Measurements from ENCODE around the gene CBX6. TPM values are rescaled to one million over a fixed set of nuclear protein-coding genes. Genes with fewer than 3 reads are reported as not detected.

Gene CBX6
- total and polyA plus RNA-seq, 9 of the 15 experiments (the other 6 are each of a cell fraction or from before 2014, with no cell fraction given): 0.75 to 31.6 (median 8.0) TPM

- POLR2A ChIA-PET: no interaction called here
- CTCF ChIA-PET (ENCODE audit: low intra/inter-chr PET ratio): no interaction called here
- Histone ChIP-seq H3K27me3 (ENCODE audit: control insufficient read depth in 2 of 2, insufficient read depth in 2 of 2, low read length in 2 of 2) (no peaks in the 10 kb centered on the region), H3K9me3 (replicated peaks; ENCODE audit: control insufficient read depth, insufficient read depth, low read depth, low read length) (no peaks in the 10 kb centered on the region), H3K4me3 (no peak overlapping the region), H3K36me3 (ENCODE audit: control insufficient read depth, insufficient read depth, low read length) (no peaks in the 10 kb centered on the region), H3K9ac (ENCODE audit: insufficient read depth in 1 of 2, low read depth in 2 of 2, low read length in 2 of 2) (no peak overlapping the region), H3K27ac (ENCODE audit: extremely low read depth, low read depth, low read length) (no peak overlapping the region), H3K79me2 (ENCODE audit: control insufficient read depth, insufficient read depth, low read length) (no peaks in the 10 kb centered on the region), H2AFZ (ENCODE audit: low read depth, low read length) (no peak overlapping the region), H3K9me1 (ENCODE audit: control insufficient read depth, insufficient read depth, low read length) (no peaks in the 10 kb centered on the region), H3K4me2 (ENCODE audit: insufficient read depth, low read length) (no peak overlapping the region), H4K20me1 (replicated peaks; ENCODE audit: control insufficient read depth, insufficient read depth, low read length) (no peaks in the 10 kb centered on the region), H3K4me1 (replicated peaks in 1 of 2; ENCODE audit: control insufficient read depth in 2 of 2, insufficient read depth in 2 of 2, low read length in 2 of 2) (peaks cover 0 to 8% of the 10 kb centered on the region in 2 experiments; a peak in 2 of 5 replicates)
- no TSS peak for BruUV-seq (replicated peaks)
- intact Hi-C loops (cut with micrococcal nuclease): no loop called here
- FAIRE-seq (no peak), DNase-seq (ENCODE audit: extremely low read depth in 1 of 4, low spot score in 3 of 4) (no peak), ATAC-seq (no peak)
- in situ Hi-C loops (cut with MboI): no loop called here
- 47% methylated on average over 12 of the region's 16 CpGs for WGBS (ENCODE audit: insufficient coverage, low coverage, missing lambda C conversion rate)
- TF ChIP-seq CBX1 (IDR thresholded peaks at IDR 0.05; ENCODE audit: low read depth): no peak
- TF ChIP-seq, protein P1, sequence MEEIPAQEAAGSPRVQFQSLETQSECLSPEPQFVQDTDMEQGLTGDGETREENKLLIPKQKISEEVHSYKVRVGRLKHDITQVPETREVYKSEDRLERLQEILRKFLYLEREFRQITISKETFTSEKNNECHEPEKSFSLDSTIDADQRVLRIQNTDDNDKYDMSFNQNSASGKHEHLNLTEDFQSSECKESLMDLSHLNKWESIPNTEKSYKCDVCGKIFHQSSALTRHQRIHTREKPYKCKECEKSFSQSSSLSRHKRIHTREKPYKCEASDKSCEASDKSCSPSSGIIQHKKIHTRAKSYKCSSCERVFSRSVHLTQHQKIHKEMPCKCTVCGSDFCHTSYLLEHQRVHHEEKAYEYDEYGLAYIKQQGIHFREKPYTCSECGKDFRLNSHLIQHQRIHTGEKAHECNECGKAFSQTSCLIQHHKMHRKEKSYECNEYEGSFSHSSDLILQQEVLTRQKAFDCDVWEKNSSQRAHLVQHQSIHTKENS (CRISPR knock-in tag; IDR thresholded peaks at IDR 0.05): no peak
- TF ChIP-seq, protein P2, sequence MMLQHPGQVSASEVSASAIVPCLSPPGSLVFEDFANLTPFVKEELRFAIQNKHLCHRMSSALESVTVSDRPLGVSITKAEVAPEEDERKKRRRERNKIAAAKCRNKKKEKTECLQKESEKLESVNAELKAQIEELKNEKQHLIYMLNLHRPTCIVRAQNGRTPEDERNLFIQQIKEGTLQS (IDR thresholded peaks at IDR 0.05): peak; percentile 72
- TF ChIP-seq, protein P2 (CRISPR knock-in tag; conservative IDR thresholded peaks at IDR 0.05): no peak
- peak; percentile 53 for TF ChIP-seq JUN (IDR thresholded peaks at IDR 0.05; ENCODE audit: borderline replicate concordance, low read depth, low read length)
- TF ChIP-seq JUN (CRISPR knock-in tag; IDR thresholded peaks at IDR 0.05; ENCODE audit: borderline replicate concordance): no peak
- TF ChIP-seq ZNF324 (CRISPR knock-in tag; IDR thresholded peaks at IDR 0.05): no peak
- no peak for TF ChIP-seq ATF4 (CRISPR knock-in tag; IDR thresholded peaks at IDR 0.05)
- TF ChIP-seq CEBPG (CRISPR knock-in tag; IDR thresholded peaks at IDR 0.05): peak; percentile 20; the same call in 1 of the 2 replicates
- peak in 1 of 2 experiments; percentile 60; a peak in 1 of 4 replicates for TF ChIP-seq CEBPG (tag; conservative IDR thresholded peaks at IDR 0.05 in 1 of 2, IDR thresholded peaks at IDR 0.05 in 1 of 2)
- no peak for TF ChIP-seq SMARCC2 (IDR thresholded peaks at IDR 0.05; ENCODE audit: low read depth)
- TF ChIP-seq, protein P3, sequence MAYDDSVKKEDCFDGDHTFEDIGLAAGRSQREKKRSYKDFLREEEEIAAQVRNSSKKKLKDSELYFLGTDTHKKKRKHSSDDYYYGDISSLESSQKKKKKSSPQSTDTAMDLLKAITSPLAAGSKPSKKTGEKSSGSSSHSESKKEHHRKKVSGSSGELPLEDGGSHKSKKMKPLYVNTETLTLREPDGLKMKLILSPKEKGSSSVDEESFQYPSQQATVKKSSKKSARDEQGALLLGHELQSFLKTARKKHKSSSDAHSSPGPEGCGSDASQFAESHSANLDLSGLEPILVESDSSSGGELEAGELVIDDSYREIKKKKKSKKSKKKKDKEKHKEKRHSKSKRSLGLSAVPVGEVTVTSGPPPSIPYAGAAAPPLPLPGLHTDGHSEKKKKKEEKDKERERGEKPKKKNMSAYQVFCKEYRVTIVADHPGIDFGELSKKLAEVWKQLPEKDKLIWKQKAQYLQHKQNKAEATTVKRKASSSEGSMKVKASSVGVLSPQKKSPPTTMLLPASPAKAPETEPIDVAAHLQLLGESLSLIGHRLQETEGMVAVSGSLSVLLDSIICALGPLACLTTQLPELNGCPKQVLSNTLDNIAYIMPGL (CRISPR knock-in tag; IDR thresholded peaks at IDR 0.05): no peak
- no peak for TF ChIP-seq SRSF3 (IDR thresholded peaks at IDR 0.05; ENCODE audit: insufficient read depth, low read length)
- TF ChIP-seq CAMTA2 (CRISPR knock-in tag; conservative IDR thresholded peaks at IDR 0.05): no peak
- peak; percentile 65 for TF ChIP-seq CEBPB (tag; IDR thresholded peaks at IDR 0.05)
- TF ChIP-seq ZNF12 (CRISPR knock-in tag; IDR thresholded peaks at IDR 0.05): no peak
- TF ChIP-seq E2F5 (CRISPR knock-in tag; IDR thresholded peaks at IDR 0.05): no peak
These were observed 40.7 kb downstream of the CBX6 start for GRCh38 chr22:38831166-38831945.

All from K562 (cell line).